Ovary (tissue), 9 donors: Measurements from ENCODE around the gene CCDC136. TPM values are rescaled to one million over a fixed set of nuclear protein-coding genes. Genes with fewer than 3 reads are reported as not detected.

ENCODE experiments used
- DNase-seq, 5 donors: peaks; one replicate each; pipeline ENCODE4 v3.0.0-alpha.2; 2019 to 2020
- H3K27ac ChIP-seq, 2 donors: fragments of 200-600 bp; one replicate each; pipeline versions ENCODE4 v1.5.1 to v1.8.0; 2019 to 2022
- H3K27me3 ChIP-seq: fragments of 200-600 bp; one replicate; pipeline ENCODE4 v1.8.0; 2022
- H3K36me3 ChIP-seq: fragments of 200-600 bp; sonication (generic); one replicate; pipeline ENCODE4 v1.5.1; 2019
- H3K4me1 ChIP-seq: one replicate; pipeline ENCODE4 v1.8.1; 2013; ENCODE audit warnings: mild to moderate bottlenecking, moderate library complexity; ENCODE audit not compliant: insufficient read depth
- H3K4me3 ChIP-seq: fragments of 200-600 bp; sonication (generic); one replicate; pipeline ENCODE4 v1.5.1; 2017
- H3K9me3 ChIP-seq, 2 donors: fragments of 200-600 bp in 1 of 2; sonication (generic) in 1 of 2; one replicate each; pipeline versions ENCODE4 v1.5.1 to v1.8.1; 2013 to 2019; ENCODE audit warnings: mild to moderate bottlenecking in 1 of 2, moderate library complexity in 1 of 2
- EP300 ChIP-seq: sonication (generic); formaldehyde crosslinking; IDR thresholded peaks from one replicate; pipeline ENCODE4 v1.6.1; 2017; ENCODE audit warnings: antibody characterized with exemption
- POLR2A ChIP-seq: fragments of 450-650 bp; IDR thresholded peaks from one replicate; pipeline ENCODE4 v1.6.1; 2017; ENCODE audit warnings: antibody characterized with exemption, mild to moderate bottlenecking, moderate library complexity
- WGBS, 3 donors: extraction: QIAGEN DNeasy Blood & Tissue Kit in 1 of 3; methylation state at CpG; one replicate each; pipeline versions ENCODE4 v1.1.5 to v1.1.7; 2013 to 2017; 5-methylcytosine and 5-hydroxymethylcytosine counted together
- intact Hi-C, 4 donors: fragments of 100-400 bp; cut with DNase I; formaldehyde crosslinking; loops; one replicate each; pipeline versions ENCODE4 v1.11.0 to v1.15.1; 2022 to 2023
- polyA plus RNA-seq, 2 donors: library from polyadenylated mRNA; stranded (reverse); fragments of 200-250 nt in 1 of 2; fragments of 350-450 nt in 1 of 2; fragmentation: Illumina TruSeq in 1 of 2; extraction: RNeasy Lipid Tissue Mini Kit (QIAGEN cat#74804) in 1 of 2; gene quantifications; one replicate each; pipeline ENCODE4 v1.2.3, GENCODE V29; 2013 to 2014
- total RNA-seq, 7 donors: library from RNA; depleted of rRNA in 2 of 7; stranded (reverse); fragments of >200 nt in 2 of 7; fragmentation: NEBNext Ultra II Directional in 3 of 7; extraction: Animal tissue kit (Norgen Biotek cat#: 25700) in 3 of 7; gene quantifications; one replicate each; pipeline versions ENCODE4 v1.1.0 to v1.2.4, GENCODE V29; 2016 to 2023
- TF ChIP-seq, protein P1 (sequence below), 3 donors: fragments of 450-650 bp in 2 of 3; fragments of 200-600 bp in 1 of 3; IDR thresholded peaks; one replicate each; pipeline versions ENCODE4 v1.5.1 to v1.8.0; 2016 to 2022; ENCODE audit warnings: antibody characterized with exemption in 3 of 3, mild to moderate bottlenecking in 1 of 3
- donor health status: DM: no; HTN: no; CAD: no; lungs with moderate emphysema.
- donor health status: DM: no; HTN: no; CAD: no.
- donor health status: Bipolar disorder and iron deficiency.
- donor health status: DM: yes; HTN: yes; CAD: no.
- donor health status: DM: no; HTN: no; CAD: no.
- donor health status: DM: yes; HTN: yes; CAD: no.

The CCDC136 gene
- total and polyA plus RNA-seq, 9 donors: 2.4 to 14.0 (median 5.8) TPM

DNA sequence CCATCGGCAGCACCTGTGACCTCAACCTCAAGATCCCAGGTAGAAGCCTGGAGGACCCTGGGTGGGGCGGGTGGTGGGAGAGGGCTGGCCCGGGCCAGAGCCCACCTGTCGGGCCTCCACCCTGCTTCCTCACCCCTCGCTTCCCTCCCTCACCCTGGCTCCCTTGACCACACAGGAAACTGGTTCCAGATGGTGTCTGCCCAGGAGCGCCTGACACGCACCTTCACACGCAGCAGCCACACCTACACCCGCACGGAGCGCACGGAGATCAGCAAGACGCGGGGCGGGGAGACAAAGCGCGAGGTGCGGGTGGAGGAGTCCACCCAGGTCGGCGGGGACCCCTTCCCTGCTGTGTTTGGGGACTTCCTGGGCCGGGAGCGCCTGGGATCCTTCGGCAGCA lies 62.0 kb downstream of the CCDC136 start:
- Histone ChIP-seq H3K4me3 (no peak overlapping the region), H3K4me1 (peaks cover 3% of the 10 kb centered on the region), H3K36me3 (no peaks in the 10 kb centered on the region), H3K27ac (no peak overlapping the region), H3K27me3 (no peaks in the 10 kb centered on the region), H3K9me3 (no peaks in the 10 kb centered on the region)
- intact Hi-C loops: no loop called here
- no peak for DNase-seq
- TF ChIP-seq EP300 (no peak), POLR2A (no peak)
- TF ChIP-seq, protein P1, sequence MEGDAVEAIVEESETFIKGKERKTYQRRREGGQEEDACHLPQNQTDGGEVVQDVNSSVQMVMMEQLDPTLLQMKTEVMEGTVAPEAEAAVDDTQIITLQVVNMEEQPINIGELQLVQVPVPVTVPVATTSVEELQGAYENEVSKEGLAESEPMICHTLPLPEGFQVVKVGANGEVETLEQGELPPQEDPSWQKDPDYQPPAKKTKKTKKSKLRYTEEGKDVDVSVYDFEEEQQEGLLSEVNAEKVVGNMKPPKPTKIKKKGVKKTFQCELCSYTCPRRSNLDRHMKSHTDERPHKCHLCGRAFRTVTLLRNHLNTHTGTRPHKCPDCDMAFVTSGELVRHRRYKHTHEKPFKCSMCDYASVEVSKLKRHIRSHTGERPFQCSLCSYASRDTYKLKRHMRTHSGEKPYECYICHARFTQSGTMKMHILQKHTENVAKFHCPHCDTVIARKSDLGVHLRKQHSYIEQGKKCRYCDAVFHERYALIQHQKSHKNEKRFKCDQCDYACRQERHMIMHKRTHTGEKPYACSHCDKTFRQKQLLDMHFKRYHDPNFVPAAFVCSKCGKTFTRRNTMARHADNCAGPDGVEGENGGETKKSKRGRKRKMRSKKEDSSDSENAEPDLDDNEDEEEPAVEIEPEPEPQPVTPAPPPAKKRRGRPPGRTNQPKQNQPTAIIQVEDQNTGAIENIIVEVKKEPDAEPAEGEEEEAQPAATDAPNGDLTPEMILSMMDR (IDR thresholded peaks at IDR 0.05): no peak
- WGBS, 3 donors: 85 to 92% (median 89%) methylated on average over 23 of the region's 23 CpGs

DNA sequence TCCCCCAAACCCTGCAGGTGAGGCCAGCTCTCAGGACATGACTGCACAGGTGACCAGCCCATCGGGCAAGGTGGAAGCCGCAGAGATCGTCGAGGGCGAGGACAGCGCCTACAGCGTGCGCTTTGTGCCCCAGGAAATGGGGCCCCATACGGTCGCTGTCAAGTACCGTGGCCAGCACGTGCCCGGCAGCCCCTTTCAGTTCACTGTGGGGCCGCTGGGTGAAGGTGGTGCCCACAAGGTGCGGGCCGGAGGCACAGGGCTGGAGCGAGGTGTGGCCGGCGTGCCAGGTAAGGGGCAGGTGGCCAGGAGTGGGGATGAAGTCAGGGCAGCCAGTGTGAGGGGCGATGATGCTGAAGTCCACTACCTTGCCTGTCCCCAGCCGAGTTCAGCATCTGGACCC lies 62.6 kb downstream of the CCDC136 start:
- Histone ChIP-seq H3K9me3 (no peaks in the 10 kb centered on the region), H3K4me1 (peaks cover 4% of the 10 kb centered on the region), H3K36me3 (no peaks in the 10 kb centered on the region), H3K27ac (no peak overlapping the region), H3K27me3 (no peaks in the 10 kb centered on the region), H3K4me3 (no peak overlapping the region)
- 88 to 92% (median 89%) methylated on average over 21 of the region's 21 CpGs for WGBS, 3 donors
- intact Hi-C loops: no loop called here
- no peak for DNase-seq
- TF ChIP-seq, protein P1 (IDR thresholded peaks at IDR 0.05): no peak
- TF ChIP-seq POLR2A (no peak), EP300 (no peak)

- Histone ChIP-seq H3K4me1 (peaks cover 4% of the 10 kb centered on the region), H3K27me3 (no peaks in the 10 kb centered on the region), H3K27ac (no peak overlapping the region), H3K4me3 (no peak overlapping the region), H3K9me3 (no peaks in the 10 kb centered on the region), H3K36me3 (no peaks in the 10 kb centered on the region)
- TF ChIP-seq EP300 (no peak), POLR2A (no peak)
- TF ChIP-seq, protein P1 (IDR thresholded peaks at IDR 0.05): no peak
- 75 to 92% (median 86%) methylated on average over 3 of the region's 3 CpGs for WGBS, 3 donors
- intact Hi-C loops: no loop called here
- DNase-seq: no peak
Measured at GRCh38 chr7:128855559-128855958, 63.8 kb downstream of the CCDC136 start.

DNA sequence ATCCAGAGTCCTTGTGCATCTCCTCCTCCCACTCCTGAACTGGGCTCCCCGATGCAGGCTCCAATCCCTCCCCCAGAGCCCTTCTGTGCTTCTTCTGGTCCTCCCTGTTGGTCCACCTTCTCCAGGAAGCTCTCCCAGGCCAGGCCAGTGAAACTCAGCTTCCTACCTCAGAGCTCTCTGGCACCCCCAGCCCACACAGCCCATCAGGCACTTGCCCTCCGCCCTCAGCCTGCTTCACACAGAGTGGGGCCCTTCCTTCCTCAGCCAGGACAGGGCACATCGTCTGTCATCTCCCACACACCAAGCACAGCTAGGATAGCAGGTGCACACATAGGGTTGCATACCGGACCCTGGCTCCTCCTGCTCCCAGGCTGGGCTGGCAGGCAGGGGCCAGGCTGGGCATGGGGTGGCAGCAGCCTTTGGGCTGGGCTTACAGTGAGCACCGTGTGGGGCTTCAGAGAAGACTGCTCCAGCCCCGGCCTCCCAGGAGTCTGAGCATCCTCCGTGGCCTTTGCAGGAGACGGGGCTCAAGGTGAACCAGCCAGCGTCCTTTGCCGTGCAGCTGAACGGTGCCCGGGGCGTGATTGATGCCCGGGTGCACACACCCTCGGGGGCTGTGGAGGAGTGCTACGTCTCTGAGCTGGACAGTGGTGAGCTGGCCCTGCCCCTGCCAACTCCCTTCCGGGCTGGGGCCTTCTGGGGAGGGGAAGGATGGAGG lies 64.4 kb downstream of the CCDC136 start:
- Histone ChIP-seq H3K4me3 (no peak overlapping the region), H3K27ac (no peak overlapping the region), H3K27me3 (no peaks in the 10 kb centered on the region), H3K4me1 (peaks cover 4% of the 10 kb centered on the region), H3K9me3 (no peaks in the 10 kb centered on the region), H3K36me3 (no peaks in the 10 kb centered on the region)
- intact Hi-C loops: no loop called here
- TF ChIP-seq EP300 (no peak), POLR2A (no peak)
- TF ChIP-seq, protein P1 (IDR thresholded peaks at IDR 0.05): no peak
- DNase-seq: no peak
- WGBS, 3 donors: 79 to 84% (median 82%) methylated on average over 17 of the region's 17 CpGs
